Measurements from ENCODE around the gene DLG1. TPM values are rescaled to one million over a fixed set of nuclear protein-coding genes. Genes with fewer than 3 reads are reported as not detected.

The DLG1 gene
- total RNA-seq, 1 experiment from 2014 or later = 107 TPM

GRCh38 chr3:197256836-197257444, 41.5 kb downstream of the DLG1 start:
- POLR2A ChIA-PET (ENCODE audit: low non-redundant PET) = no interaction called here
- DNase-seq (ENCODE audit: low spot score) = peak; percentile 60
- BruUV-seq (replicated peaks) = no TSS peak

GRCh38 chr3:197256104-197256503, 42.3 kb downstream of the DLG1 start:
- CTCF ChIA-PET = interaction anchor here (0.6 to 1.4 kb wide), 2 partner anchors 245 to 298 kb away, joined by 4 to 8 read pairs; no protein-coding TSS in a partner anchor
- POLR2A ChIA-PET (ENCODE audit: low non-redundant PET) = no interaction called here

More at GRCh38 chr3:197256836-197257444, 41.5 kb downstream of the DLG1 start:
- CTCF ChIA-PET = interaction anchor here (0.6 to 1.4 kb wide), 3 partner anchors 74 to 245 kb away, joined by 3 to 4 read pairs (median 3); no protein-coding TSS in a partner anchor
- H3K4me3 ChIP-seq (ENCODE audit: low read depth, low read length, poor library complexity, severe bottlenecking) = no peak overlapping the region
- no peaks in the 10 kb centered on the region for H3K27me3 ChIP-seq (replicated peaks; ENCODE audit: insufficient read depth, low read depth, low read length, poor library complexity)
- TF ChIP-seq, protein P1, sequence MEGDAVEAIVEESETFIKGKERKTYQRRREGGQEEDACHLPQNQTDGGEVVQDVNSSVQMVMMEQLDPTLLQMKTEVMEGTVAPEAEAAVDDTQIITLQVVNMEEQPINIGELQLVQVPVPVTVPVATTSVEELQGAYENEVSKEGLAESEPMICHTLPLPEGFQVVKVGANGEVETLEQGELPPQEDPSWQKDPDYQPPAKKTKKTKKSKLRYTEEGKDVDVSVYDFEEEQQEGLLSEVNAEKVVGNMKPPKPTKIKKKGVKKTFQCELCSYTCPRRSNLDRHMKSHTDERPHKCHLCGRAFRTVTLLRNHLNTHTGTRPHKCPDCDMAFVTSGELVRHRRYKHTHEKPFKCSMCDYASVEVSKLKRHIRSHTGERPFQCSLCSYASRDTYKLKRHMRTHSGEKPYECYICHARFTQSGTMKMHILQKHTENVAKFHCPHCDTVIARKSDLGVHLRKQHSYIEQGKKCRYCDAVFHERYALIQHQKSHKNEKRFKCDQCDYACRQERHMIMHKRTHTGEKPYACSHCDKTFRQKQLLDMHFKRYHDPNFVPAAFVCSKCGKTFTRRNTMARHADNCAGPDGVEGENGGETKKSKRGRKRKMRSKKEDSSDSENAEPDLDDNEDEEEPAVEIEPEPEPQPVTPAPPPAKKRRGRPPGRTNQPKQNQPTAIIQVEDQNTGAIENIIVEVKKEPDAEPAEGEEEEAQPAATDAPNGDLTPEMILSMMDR (conservative IDR thresholded peaks at IDR 0.05; ENCODE audit: low read depth, low read length) = peak; percentile 81
- no peak for TF ChIP-seq EZH2 (IDR thresholded peaks at IDR 0.05; ENCODE audit: borderline replicate concordance, low read depth, low read length, poor library complexity, severe bottlenecking)
- peaks cover 4% of the 10 kb centered on the region for H3K36me3 ChIP-seq (ENCODE audit: insufficient read depth, low read length, poor library complexity, severe bottlenecking)
- intact Hi-C loops (cut with micrococcal nuclease; ENCODE audit: unreplicated experiment) = loop anchor here (2.0 to 5.0 kb wide), 2 partner anchors 200 to 254 kb away; no protein-coding TSS in a partner anchor
- H3K27ac ChIP-seq (ENCODE audit: low read depth, low read length, poor library complexity, severe bottlenecking) = peak overlapping the region; percentile 2
- H3K9me3 ChIP-seq (ENCODE audit: low read depth, low read length, poor library complexity, severe bottlenecking) = no peaks in the 10 kb centered on the region
- H3K4me1 ChIP-seq (ENCODE audit: insufficient read depth, low read length, poor library complexity, severe bottlenecking) = peaks cover 57% of the 10 kb centered on the region

GRCh38 chr3:197253238-197253947, 45.0 kb downstream of the DLG1 start:
- DNase-seq (ENCODE audit: low spot score) = no peak
- intact Hi-C loops (cut with micrococcal nuclease; ENCODE audit: unreplicated experiment) = no loop called here
- no TSS peak for BruUV-seq (replicated peaks)
- Histone ChIP-seq H3K27me3 (replicated peaks; ENCODE audit: insufficient read depth, low read depth, low read length, poor library complexity) (no peaks in the 10 kb centered on the region), H3K27ac (ENCODE audit: low read depth, low read length, poor library complexity, severe bottlenecking) (no peak overlapping the region), H3K4me1 (ENCODE audit: insufficient read depth, low read length, poor library complexity, severe bottlenecking) (peaks cover 29% of the 10 kb centered on the region), H3K36me3 (ENCODE audit: insufficient read depth, low read length, poor library complexity, severe bottlenecking) (peaks cover 29% of the 10 kb centered on the region), H3K9me3 (ENCODE audit: low read depth, low read length, poor library complexity, severe bottlenecking) (peaks cover 28% of the 10 kb centered on the region), H3K4me3 (ENCODE audit: low read depth, low read length, poor library complexity, severe bottlenecking) (no peak overlapping the region)
- ChIA-PET POLR2A (ENCODE audit: low non-redundant PET) (no interaction called here), CTCF (no interaction called here)
- TF ChIP-seq, protein P1 (conservative IDR thresholded peaks at IDR 0.05; ENCODE audit: low read depth, low read length) = no peak
- TF ChIP-seq EZH2 (IDR thresholded peaks at IDR 0.05; ENCODE audit: borderline replicate concordance, low read depth, low read length, poor library complexity, severe bottlenecking) = no peak

More at GRCh38 chr3:197256104-197256503, 42.3 kb downstream of the DLG1 start:
- no TSS peak for BruUV-seq (replicated peaks)
- Histone ChIP-seq H3K36me3 (ENCODE audit: insufficient read depth, low read length, poor library complexity, severe bottlenecking) (peaks cover 6% of the 10 kb centered on the region), H3K9me3 (ENCODE audit: low read depth, low read length, poor library complexity, severe bottlenecking) (peaks cover 2% of the 10 kb centered on the region), H3K27me3 (replicated peaks; ENCODE audit: insufficient read depth, low read depth, low read length, poor library complexity) (no peaks in the 10 kb centered on the region), H3K4me1 (ENCODE audit: insufficient read depth, low read length, poor library complexity, severe bottlenecking) (peaks cover 51% of the 10 kb centered on the region), H3K27ac (ENCODE audit: low read depth, low read length, poor library complexity, severe bottlenecking) (no peak overlapping the region), H3K4me3 (ENCODE audit: low read depth, low read length, poor library complexity, severe bottlenecking) (no peak overlapping the region)
- no peak for DNase-seq (ENCODE audit: low spot score)
- no peak for TF ChIP-seq EZH2 (IDR thresholded peaks at IDR 0.05; ENCODE audit: borderline replicate concordance, low read depth, low read length, poor library complexity, severe bottlenecking)
- TF ChIP-seq, protein P1 (conservative IDR thresholded peaks at IDR 0.05; ENCODE audit: low read depth, low read length) = no peak
- intact Hi-C loops (cut with micrococcal nuclease; ENCODE audit: unreplicated experiment) = loop anchor here (2.0 to 5.0 kb wide), 2 partner anchors 201 to 255 kb away; no protein-coding TSS in a partner anchor
